ENCODE data around the gene POLR1A.

Gene POLR1A

DNA sequence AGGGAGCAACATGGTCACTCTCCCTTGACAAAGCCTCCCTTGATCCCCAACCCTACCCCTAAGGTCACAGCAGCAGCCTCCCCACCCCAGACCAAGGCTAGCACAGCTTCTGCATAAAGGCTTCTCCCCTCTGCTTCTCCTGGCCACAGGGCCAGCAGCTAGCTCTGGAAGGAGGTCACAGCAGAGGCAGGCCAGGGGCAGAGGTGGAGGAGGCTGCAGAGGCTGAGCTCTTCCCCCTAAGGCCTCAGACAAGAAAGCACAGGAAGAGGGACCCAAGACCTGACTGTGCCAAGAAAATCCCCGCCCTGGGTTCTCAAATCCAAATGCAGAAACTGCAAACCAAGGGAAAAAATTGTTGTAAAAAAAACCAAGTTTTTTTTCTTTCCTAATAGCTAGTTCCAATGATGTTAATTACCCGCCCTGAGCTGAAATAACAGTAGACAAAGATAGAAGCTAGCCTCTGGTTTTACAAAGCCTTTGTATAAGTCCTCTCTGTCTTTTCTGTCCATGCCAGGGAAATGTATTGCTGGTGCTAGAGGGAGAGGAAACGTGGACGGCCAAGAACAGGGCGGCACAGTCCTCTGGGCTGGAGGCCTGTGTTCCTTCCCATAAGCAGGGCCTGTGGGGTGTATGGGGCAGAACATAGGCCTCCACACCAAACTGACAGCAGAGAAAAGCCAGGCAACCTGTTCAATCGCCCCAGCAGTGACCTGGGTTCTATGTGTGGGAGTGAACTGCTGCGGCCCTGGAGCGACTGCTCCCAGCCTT lies 79.5 kb downstream of the POLR1A start:
- in situ Hi-C loops (cut with MboI; ENCODE audit: low sequenced_read_pairs), result no loop called here

DNA sequence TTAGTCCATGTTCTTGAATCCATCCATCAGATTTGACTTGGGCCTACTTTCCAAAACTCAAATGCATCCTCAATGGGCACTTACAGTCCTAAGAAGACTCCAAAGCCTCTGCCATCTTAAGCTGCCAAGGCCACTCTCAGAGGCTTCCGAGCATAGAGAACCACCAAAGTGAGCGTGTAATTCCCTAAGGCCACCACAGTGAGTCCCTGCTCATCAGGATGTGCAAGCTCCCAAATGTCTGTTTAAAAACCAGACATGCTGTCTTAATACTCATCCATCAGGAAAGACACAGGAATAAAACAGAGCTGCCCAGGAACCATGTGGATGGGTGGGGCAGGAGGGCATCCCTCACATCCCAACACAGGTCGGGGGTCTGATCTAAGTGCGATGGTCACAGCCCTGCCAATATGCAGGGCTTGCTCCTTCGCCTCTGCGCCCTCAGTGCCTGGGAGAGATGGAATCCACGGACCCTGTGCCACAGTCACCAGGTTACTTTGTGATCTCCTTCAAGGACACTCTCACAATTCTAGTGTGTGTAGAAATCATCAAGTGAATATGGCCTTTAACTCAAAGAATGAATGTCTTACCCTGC lies 80.4 kb downstream of the POLR1A start:
- in situ Hi-C loops (cut with MboI; ENCODE audit: low sequenced_read_pairs), result no loop called here

DNA sequence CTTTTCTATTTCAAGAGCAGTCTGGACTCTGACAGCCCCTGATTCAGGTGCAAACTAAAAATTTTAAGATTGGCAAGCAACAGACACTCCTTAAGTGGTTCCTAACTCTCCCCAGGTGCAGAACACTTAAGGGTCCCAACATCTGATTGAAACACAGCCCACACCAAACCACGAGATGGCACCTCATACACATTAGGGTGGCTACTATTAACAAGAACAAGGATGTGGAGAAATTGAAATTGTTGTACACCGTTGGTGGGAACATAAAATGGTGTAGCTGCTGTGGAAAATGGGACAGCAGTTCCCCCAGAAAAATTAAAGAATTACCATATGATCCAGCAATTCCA lies 82.3 kb downstream of the POLR1A start:
- in situ Hi-C loops (cut with MboI; ENCODE audit: low sequenced_read_pairs), result no loop called here

DNA sequence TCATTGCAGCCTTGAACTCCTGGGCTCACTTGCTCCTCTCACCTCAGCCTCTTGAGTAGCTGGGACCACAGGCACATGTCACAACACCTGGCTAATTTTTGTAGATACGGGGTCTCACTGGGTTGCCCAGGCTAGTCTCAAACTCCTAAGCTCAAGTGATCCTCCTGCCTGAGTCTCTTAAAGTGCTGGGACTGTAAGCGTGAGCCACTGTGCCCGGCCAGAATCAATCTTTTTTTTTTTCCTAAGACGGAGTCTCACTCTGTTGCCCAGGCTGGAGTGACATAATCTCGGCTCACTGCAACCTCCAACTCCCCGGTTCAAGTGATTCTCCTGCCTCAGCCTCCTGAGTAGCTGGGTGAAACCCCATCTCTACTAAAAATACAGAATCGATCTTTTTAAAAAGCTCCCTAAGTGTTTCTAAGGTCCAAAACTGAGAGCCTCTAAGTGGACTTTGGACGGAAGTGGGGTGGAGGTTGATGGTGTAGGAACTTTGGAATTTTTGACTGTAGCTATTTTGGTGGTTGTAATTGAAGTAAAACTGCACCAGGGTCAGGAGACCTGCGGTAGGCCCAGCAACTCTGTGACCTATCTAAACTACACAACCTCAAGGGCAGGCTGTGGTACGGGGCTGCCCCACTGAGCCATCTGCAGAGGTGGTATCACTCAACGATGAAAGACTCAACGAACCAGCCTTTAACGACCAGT lies 82.9 kb downstream of the POLR1A start:
- in situ Hi-C loops (cut with MboI; ENCODE audit: low sequenced_read_pairs), result no loop called here

DNA sequence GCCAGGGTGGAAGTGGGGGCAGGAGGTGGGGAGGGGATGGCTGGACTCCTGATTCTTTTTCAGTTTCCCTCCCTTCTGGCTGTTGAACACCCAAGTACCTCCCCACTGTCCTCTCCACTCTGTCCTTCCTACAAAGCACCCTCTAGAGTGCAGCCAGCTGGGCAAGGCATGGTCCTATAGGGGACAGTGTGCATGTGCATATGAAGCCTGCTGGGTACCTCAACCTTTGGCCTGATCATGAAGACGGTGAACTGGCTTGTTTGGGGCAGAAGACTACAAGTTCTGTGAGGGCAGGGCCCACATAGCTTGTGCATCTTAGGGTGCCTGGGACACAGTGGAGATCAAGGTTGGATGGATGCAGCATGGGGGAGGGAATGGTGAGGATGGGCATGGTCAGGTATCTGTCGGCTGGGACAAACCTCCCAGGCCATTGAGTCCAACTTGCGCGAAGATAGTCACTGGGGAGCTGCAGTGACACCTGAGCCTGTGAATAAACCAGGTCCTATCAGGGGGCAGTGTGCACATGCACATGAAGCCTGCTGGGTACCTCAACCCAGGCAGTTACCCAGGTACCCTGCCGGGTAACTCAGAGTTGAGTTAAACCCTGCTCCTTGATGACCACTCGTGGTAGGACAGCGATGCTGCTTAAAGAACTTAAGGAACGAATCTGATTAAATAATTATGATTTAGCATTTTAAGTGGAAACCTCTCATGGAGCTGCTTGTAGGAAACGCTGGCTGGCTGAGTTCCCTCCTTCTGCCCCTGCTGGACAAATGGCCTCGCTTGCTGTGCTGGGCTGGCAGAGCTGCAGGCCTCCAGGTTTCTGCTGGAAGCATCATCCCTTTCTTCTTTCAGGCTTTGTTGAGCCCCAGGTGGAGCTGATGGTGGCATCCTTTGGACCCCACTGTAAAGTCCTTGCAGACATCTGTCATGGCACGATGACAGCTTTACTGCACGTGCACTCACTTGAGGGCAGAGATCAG lies 84.0 kb downstream of the POLR1A start:
- in situ Hi-C loops (cut with MboI; ENCODE audit: low sequenced_read_pairs), result no loop called here

DNA sequence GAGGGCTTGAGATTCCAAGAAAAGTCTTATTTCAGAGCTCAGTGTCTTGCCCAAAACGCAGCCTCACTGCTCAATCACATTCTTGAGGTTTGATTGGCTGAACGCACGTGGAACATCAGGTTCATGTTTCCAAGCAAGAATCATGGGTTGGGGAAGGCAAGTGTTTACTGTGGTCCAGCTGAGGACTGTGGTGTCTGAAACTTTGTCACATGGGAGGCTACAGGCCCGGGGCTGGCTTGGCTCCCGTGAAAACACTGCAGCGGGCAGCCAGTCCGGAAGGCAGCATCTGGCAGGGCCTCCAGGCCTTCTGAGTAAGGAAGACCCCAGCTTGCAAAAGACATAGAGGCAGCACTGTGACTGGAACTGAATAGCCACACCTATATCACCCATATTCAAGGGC lies 84.7 kb downstream of the POLR1A start:
- in situ Hi-C loops (cut with MboI; ENCODE audit: low sequenced_read_pairs), result no loop called here

DNA sequence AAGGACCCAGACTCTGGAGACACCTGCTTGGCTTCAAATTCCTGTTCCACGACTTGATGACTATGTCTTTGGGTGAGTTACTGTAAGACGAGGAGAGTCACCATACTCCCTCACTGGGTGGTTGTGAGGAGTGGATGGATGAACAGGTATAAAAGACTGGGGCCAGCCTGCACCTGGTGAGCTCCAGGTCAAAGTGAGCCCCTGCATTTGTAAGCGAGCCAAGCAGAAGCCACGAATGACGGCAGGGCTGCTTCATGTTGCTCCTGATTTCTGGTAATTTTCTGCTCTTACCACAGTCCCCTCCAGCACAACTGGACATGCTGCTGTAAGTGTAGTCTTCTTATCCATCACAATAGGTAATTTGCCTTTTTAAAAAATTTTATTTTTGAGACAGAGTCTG lies 86.6 kb downstream of the POLR1A start:
- in situ Hi-C loops (cut with MboI; ENCODE audit: low sequenced_read_pairs), result no loop called here

DNA sequence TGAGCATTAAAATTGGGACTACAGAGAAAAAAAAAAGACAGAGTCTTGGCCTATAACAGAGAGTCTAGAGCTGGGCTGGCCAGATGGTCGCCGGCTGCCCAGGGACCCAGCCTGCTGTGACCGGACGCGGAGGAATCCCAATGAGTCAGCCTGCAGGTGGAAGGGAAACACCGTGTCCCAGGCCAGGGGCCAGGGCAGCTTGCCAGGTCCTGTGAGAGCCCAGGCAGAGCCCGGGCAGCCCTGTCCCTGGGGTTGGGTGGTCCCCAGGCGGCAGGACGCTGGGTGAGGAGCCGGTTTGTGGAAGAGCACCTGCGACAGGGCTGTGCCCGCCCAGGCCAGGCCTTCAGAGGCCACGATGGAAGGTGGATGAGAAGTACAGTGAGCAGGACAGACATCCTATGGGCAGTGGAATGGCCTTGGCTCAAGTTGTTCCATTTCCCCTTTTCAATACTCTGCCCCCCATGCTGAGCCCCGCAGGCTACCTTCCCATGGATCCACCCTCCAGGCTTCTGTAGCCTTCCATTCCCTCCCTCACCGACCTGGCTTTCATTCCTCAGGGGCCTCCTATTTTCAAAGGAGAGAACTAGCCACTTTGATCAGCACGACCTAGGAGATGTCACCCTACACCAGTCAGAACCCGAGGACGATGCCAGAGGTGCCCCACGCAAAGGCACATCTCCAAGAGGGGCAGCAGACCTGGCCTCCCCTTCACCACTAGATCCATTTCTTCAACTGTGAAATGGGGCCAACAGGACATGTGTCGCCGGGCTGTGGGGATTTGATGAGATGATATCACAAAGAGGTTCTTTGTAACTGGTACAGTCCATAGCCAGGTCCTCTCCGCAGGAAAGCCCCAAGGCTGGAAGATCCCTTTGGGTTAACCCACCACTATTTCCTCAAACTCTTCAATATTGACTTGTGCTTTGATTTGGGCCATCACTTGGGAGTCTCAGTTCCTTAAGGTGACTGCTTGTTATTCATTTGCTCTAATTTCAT lies 87.5 kb downstream of the POLR1A start:
- in situ Hi-C loops (cut with MboI; ENCODE audit: low sequenced_read_pairs), result no loop called here

DNA sequence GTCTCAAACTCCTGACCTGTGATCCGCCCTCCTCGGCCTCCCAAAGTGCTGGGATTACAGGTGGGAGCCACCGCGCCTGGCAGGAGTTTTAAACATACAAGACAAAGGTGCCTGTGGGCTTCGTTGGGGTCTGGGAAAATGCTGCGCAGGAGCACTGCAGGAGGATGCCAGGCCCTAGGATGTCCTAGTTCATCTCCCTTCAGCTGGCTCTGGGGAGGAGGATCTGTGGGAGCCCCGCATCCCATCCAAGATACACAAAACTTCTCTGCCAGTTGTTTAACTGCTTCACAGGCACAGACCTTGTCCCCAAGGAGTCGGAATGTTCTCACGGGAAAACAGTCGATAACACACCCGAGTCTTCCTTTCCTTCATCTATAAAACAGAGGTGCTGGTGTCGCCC lies 89.1 kb downstream of the POLR1A start:
- in situ Hi-C loops (cut with MboI; ENCODE audit: low sequenced_read_pairs), result no loop called here

DNA sequence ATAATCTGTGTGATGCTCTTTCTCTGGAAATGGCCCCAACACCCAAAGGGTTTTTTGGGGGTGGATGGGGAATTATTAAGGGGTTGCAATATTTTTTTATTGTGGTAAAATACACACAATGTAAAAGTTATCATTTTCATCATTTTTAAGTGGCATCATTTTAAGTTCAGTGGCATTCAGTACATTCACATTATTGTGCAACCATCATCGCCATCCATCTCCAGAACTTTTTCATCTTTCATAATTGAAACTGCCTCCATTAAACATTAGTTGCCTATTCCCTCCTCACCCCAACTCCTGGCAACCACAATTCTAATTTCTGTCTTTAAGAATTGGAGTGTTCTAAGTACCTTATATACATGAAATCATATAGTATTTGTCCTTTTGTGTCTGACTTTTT lies 90.0 kb downstream of the POLR1A start:
- in situ Hi-C loops (cut with MboI; ENCODE audit: low sequenced_read_pairs), result no loop called here

DNA sequence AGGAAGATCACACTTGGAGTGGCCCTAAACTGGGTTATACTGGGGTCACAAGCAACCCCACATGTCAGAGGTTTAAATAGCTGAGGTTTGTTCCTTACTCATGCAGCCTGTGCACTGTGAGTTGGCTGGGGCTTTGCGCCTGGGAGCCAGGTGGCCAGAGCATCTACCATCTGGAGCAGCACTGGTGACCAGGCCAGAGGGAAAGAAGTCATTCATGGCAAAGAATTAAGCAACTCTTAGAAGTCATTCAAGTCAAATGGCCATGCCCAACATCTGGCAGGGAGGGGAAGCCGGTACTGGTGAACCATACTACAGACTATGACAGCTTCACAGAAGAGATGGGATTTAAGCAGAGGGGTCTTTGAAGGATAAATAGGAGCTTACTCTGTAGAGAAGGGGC lies 90.7 kb downstream of the POLR1A start:
- in situ Hi-C loops (cut with MboI; ENCODE audit: low sequenced_read_pairs), result no loop called here

DNA sequence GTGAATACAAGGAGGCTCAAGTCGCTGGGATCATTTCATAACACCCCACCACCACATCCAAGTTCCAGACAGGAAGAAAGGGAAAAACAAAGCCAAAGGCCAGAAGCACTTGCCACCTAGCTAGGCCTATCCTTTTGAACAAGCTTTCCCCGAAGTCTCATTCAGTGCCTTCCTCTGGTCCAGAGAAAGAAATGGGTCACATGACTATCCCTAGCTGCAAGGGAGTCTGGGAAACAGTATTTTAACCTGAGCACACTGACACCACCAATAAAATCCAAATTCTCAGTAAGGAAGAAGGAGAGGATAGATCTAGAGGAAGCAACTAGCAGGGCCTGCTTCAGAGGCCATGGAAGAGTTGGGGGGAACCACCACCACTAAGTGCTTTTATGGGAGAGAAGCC lies 91.2 kb downstream of the POLR1A start:
- in situ Hi-C loops (cut with MboI; ENCODE audit: low sequenced_read_pairs), result no loop called here

DNA sequence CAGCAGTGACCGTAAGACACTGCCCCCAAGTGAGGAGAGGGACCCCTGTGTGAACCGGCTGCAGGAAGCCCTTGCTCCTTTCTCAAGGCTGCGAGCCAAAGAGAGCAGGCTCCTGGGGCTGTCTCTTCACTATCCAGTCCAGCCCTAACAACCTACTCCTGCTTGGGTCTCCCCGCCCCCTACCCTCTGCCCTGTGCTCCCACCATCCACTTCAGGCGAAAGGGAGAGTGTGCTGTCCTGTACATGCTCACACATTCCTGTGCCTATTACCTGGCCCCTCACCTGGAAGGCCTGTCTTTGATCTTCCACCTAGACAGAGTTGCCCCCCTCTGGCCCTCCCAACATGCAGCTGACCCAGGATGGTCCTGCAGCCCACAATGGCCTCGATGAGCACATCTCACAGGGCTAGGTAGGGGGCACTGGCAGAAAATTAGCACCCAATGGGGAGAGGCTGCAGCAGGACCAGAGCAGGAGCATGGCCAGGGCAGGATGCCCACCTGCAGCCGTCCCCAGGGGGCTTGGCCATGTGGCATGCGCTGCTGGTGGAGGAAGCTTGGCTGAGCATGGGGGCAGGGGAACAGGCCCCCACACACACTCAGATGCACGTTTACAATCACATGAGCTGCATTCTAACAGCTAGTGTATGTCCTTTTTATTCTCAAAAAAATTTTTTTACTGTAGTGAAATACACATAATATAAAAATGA lies 93.5 kb downstream of the POLR1A start:
- in situ Hi-C loops (cut with MboI; ENCODE audit: low sequenced_read_pairs), result no loop called here

DNA sequence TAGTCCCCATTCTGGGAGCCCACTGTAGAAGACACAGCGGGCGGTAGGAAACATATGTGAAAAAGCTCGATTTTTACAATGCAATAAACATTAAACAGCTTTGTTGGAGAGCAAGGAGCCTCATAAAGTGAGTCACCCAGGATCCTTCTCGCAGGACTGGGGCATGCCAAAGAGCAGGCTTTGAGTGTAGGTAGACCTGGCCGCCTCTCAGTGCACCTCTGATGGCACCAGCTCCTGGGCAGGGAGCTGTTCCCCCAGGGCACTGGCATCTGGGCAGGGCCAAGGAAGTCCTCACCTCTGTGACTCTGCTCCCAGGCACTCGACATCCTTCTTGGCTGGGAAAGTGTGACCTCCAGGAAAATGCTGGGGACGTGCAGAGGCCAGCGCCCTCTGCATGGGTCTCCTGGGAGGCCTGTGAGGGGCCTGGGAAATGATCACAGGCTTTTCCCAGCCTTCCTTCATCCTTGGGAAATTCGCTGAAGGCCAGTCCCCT lies 94.2 kb downstream of the POLR1A start:
- in situ Hi-C loops (cut with MboI; ENCODE audit: low sequenced_read_pairs), result no loop called here

DNA sequence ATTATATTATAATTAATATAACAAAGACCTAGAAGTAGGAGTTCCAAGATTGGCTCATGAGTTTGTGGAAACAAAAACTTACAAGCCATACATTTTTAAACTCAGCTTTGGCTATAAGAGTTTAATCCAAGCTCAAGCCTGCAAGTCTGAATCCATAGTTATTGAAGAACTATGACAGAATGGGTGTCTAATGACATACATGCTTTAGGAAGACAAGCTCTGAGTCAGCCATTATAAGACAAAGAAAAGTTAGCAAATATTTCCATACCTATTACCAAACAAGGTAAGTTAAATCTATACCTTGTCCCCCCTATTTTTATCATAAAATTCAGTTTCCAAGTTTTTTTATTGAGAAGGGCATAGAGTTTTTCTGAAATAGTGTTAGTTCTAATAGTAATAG lies 95.6 kb downstream of the POLR1A start:
- in situ Hi-C loops (cut with MboI; ENCODE audit: low sequenced_read_pairs), result no loop called here

DNA sequence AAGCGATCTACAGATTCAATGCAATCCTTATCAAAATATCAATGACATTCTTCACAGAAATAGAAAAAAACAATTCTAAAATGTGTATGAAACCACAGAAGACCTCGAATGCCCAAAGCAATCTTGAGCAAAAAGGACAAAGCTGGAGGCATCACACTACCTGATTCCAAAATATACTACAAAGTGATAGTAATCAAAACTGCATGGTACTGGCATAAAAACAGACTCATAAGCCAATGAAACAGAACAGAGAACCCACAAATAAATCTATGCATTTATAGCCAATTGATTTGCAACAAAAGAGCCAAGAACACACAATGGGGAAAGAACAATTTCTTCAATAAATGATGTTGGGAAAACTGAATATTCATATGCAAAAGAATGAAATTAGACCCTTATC lies 99.2 kb downstream of the POLR1A start:
- in situ Hi-C loops (cut with MboI; ENCODE audit: low sequenced_read_pairs), result no loop called here

DNA sequence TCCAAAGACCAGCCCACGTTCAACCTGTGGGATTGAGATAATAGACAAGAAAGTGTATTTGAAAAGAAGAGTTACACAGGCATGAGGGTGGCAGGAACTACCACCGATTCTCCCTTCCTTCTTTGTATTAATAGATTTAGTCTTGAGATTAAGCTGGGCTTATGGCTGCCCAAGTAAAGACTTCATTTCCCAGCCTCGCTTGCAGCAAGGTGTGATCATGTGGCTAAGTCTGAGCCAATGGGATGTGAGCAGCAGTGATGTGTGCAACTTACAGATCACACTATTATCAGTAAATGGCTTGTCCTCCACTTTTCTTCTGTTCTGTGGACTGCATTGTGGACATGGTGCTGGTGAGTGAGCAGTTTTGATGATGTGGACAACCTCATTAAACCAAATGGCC lies 101.7 kb downstream of the POLR1A start:
- in situ Hi-C loops (cut with MboI; ENCODE audit: low sequenced_read_pairs), result no loop called here

DNA sequence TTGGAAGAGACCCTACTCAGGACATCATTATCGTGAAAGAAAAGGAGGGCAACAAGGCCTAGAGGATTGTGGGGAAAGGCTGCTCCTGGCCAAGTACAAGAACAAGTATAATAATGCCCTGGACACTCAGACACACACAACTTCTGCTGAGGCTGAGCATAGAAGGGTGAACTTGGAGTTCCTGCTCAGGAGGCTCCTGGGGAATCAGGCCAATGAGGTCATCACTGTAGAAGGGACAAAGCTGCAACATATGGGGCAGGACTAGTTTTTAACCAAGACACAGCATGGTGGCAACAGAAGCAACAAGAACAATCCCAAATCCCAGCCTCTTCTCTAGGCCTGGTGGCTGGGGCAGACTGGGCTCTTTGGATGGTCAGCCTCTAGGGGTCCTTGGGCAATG lies 102.6 kb downstream of the POLR1A start:
- in situ Hi-C loops (cut with MboI; ENCODE audit: low sequenced_read_pairs), result no loop called here

DNA sequence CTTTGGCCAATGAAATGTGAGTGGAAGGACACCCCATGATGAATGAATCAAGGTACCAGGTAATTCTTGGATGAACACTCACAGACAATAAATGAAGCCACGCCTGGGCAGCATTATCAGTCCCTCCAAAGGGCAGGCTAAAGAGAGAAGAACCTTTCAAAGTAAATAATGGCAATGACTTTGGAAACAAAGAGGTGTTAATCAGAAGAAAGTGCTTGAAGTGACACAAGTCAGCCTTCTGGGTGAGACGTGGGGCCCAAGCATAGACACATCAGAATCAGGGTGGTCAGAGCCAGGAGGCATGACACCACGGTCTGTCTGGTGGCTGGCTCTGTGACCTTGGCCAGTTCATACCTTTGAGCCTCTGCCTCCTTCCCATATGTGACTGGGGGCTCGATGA lies 103.3 kb downstream of the POLR1A start:
- in situ Hi-C loops (cut with MboI; ENCODE audit: low sequenced_read_pairs), result no loop called here

Data from HL-60/S4 treated with phorbol 12-myristate 13-acetate at 8.2 ng/mL for 4 days and 3 days (cell line).